WTC11 (cell line): Measurements from ENCODE around the gene OCA2. TPM values are rescaled to one million over a fixed set of nuclear protein-coding genes. Genes with fewer than 3 reads are reported as not detected.

Experiments
- ATAC-seq: fragments of 200-7000 bp; cut with Tn5 transposase; 2 replicates; pipeline ENCODE4 v1.10.0; 2021; ENCODE audit warnings: mild to moderate bottlenecking, moderate library complexity
- CTCF ChIA-PET: fragments of 300-600 bp; sonication (Branson Sonifier 250); formaldehyde crosslinking; loops from one replicate; lab custom pipeline; 2021; ENCODE audit warnings: antibody characterized with exemption; lab: Charles Lee
- POLR2A ChIA-PET: fragments of 350-600 bp; sonication (Branson Sonifier 250); formaldehyde crosslinking; loops from one replicate; lab custom pipeline; 2021; ENCODE audit warnings: antibody characterized with exemption; lab: Charles Lee
- DNase-seq: peaks from one replicate; pipeline ENCODE4 v3.0.0; 2021; ENCODE audit warnings: low spot score
- H3K27ac Mint-ChIP-seq: 2 replicates; pipeline ENCODE4 v1.8.0; 2021; ENCODE audit warnings: mixed read lengths
- H3K27me3 Mint-ChIP-seq: 2 replicates; pipeline ENCODE4 v1.8.0; 2021; ENCODE audit warnings: low read depth, mild to moderate bottlenecking, moderate library complexity, mixed read lengths
- H3K36me3 Mint-ChIP-seq: 2 replicates; pipeline ENCODE4 v1.8.0; 2021; ENCODE audit warnings: mixed read lengths
- H3K4me1 Mint-ChIP-seq: 2 replicates; pipeline ENCODE4 v1.8.0; 2022; ENCODE audit warnings: mixed read lengths
- H3K4me3 Mint-ChIP-seq: 2 replicates; pipeline ENCODE4 v1.8.0; 2021; ENCODE audit warnings: mild to moderate bottlenecking, moderate library complexity, mixed read lengths
- H3K9me3 Mint-ChIP-seq: 2 replicates; pipeline ENCODE4 v1.8.0; 2021; ENCODE audit warnings: mixed read lengths
- ESRRA ChIP-seq: sonication (generic); formaldehyde crosslinking; IDR thresholded peaks from 2 replicates; pipeline ENCODE4 v1.8.1; 2022; ENCODE audit warnings: mild to moderate bottlenecking, missing genetic modification reagents, borderline replicate concordance
- GABPB1 ChIP-seq: sonication (generic); formaldehyde crosslinking; IDR thresholded peaks from 2 replicates; pipeline ENCODE4 v1.8.1; 2023; ENCODE audit warnings: mild to moderate bottlenecking, missing genetic modification reagents
- NFYB ChIP-seq: sonication (generic); formaldehyde crosslinking; conservative IDR thresholded peaks from 2 replicates; pipeline ENCODE4 v1.8.0; 2022; ENCODE audit warnings: low read depth, missing genetic modification reagents
- NR2C2 ChIP-seq: sonication (generic); formaldehyde crosslinking; IDR thresholded peaks from 2 replicates; pipeline ENCODE4 v1.8.0; 2022; ENCODE audit warnings: mild to moderate bottlenecking, missing genetic modification reagents
- SMAD3 ChIP-seq: sonication (generic); formaldehyde crosslinking; IDR thresholded peaks from 2 replicates; pipeline ENCODE4 v1.8.0; 2022; ENCODE audit warnings: missing genetic modification reagents, mild to moderate bottlenecking, borderline replicate concordance
- SOX15 ChIP-seq: fragments of 250-450 bp; sonication (Bioruptor Pico); IDR thresholded peaks from 2 replicates; pipeline ENCODE4 v1.9.0; 2021; ENCODE audit warnings: mild to moderate bottlenecking
- SP1 ChIP-seq: sonication (generic); formaldehyde crosslinking; conservative IDR thresholded peaks from 2 replicates; pipeline ENCODE4 v1.8.1; 2022; ENCODE audit warnings: missing genetic modification reagents
- ZNF219 ChIP-seq: sonication (generic); formaldehyde crosslinking; IDR thresholded peaks from 2 replicates; pipeline ENCODE4 v1.8.0; 2023; ENCODE audit warnings: missing genetic modification reagents, mild to moderate bottlenecking, borderline replicate concordance
- ZNF232 ChIP-seq: sonication (generic); formaldehyde crosslinking; IDR thresholded peaks from 2 replicates; pipeline ENCODE4 v1.8.0; 2022; ENCODE audit warnings: mild to moderate bottlenecking, missing genetic modification reagents
- ZNF317 ChIP-seq: sonication (generic); formaldehyde crosslinking; IDR thresholded peaks from 2 replicates; pipeline ENCODE4 v1.8.1; 2023; ENCODE audit warnings: low read depth, mild to moderate bottlenecking, moderate library complexity, missing genetic modification reagents, borderline replicate concordance
- total RNA-seq: library from RNA; stranded (reverse); gene quantifications from 3 replicates; pipeline ENCODE4 v1.2.3, GENCODE V29; 2021
- TF ChIP-seq, protein P1 (sequence below): fragments of 250-450 bp; sonication (Bioruptor Pico); IDR thresholded peaks from 2 replicates; pipeline ENCODE4 v2.1.2; 2022; ENCODE audit warnings: mild to moderate bottlenecking, moderate library complexity
- TF ChIP-seq, protein P2 (sequence below): sonication (generic); formaldehyde crosslinking; IDR thresholded peaks from 2 replicates; pipeline ENCODE4 v1.8.1; 2023; ENCODE audit warnings: mild to moderate bottlenecking, missing genetic modification reagents, moderate library complexity
- TF ChIP-seq, protein P3 (sequence below): sonication (generic); formaldehyde crosslinking; IDR thresholded peaks from 2 replicates; pipeline ENCODE4 v1.8.0; 2023; ENCODE audit warnings: mild to moderate bottlenecking, missing genetic modification reagents
- TF ChIP-seq, protein P4 (sequence below): sonication (generic); formaldehyde crosslinking; IDR thresholded peaks from 2 replicates; pipeline ENCODE4 v1.8.0; 2022; ENCODE audit warnings: mild to moderate bottlenecking, missing genetic modification reagents
- TF ChIP-seq, protein P5 (sequence below): sonication (generic); formaldehyde crosslinking; IDR thresholded peaks from 2 replicates; pipeline ENCODE4 v1.8.1; 2022; ENCODE audit warnings: low read depth, mild to moderate bottlenecking, moderate library complexity, missing genetic modification reagents, borderline replicate concordance

The OCA2 gene
- total RNA-seq, 1 experiment from 2014 or later = 0.39 TPM

DNA sequence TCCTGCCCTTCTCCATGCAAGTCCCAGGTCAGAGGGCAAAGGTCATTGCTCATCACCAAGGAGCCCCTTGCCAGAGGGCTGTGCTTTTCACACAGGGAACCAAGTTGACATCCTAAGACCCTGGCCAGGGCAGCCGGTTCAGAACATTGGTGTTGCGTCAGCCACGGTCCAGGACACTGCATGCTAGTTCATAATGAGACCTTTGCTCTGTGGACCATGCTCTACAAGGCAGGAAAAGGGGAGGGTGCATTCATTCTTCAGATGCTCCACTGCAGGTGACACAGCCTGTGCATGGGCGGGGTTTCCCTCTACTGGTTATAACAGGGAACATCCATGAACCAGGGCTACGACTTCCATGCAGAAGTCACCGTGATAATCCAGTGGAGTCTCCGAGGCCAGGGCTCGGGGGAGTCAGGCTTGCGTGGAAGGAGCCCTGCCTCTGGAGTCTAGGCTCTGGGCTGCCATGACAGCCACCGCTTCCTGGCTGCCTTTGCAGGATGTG, 81.6 kb downstream of the OCA2 start:
- POLR2A ChIA-PET = no interaction called here
- DNase-seq = peak; percentile 31
- H3K9me3 Mint-ChIP-seq = no peaks in the 10 kb centered on the region
- H3K4me1 Mint-ChIP-seq = peaks cover 25% of the 10 kb centered on the region
- H3K36me3 Mint-ChIP-seq = no peaks in the 10 kb centered on the region
- H3K27ac Mint-ChIP-seq = no peak overlapping the region
- peak; percentile 19 for ATAC-seq
- no peak overlapping the region for H3K4me3 Mint-ChIP-seq
- CTCF ChIA-PET = interaction anchor here (1.2 kb wide), 1 partner anchor 958 kb away, joined by 3 read pairs; no protein-coding TSS in a partner anchor
- TF ChIP-seq, protein P1, sequence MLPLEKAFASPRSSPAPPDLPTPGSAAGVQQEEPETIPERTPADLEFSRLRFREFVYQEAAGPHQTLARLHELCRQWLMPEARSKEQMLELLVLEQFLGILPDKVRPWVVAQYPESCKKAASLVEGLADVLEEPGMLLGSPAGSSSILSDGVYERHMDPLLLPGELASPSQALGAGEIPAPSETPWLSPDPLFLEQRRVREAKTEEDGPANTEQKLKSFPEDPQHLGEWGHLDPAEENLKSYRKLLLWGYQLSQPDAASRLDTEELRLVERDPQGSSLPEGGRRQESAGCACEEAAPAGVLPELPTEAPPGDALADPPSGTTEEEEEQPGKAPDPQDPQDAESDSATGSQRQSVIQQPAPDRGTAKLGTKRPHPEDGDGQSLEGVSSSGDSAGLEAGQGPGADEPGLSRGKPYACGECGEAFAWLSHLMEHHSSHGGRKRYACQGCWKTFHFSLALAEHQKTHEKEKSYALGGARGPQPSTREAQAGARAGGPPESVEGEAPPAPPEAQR (CRISPR knock-in tag) = no peak
- TF ChIP-seq GABPB1 (CRISPR knock-in tag) = peak; percentile 98
- peaks cover 5% of the 10 kb centered on the region for H3K27me3 Mint-ChIP-seq

DNA sequence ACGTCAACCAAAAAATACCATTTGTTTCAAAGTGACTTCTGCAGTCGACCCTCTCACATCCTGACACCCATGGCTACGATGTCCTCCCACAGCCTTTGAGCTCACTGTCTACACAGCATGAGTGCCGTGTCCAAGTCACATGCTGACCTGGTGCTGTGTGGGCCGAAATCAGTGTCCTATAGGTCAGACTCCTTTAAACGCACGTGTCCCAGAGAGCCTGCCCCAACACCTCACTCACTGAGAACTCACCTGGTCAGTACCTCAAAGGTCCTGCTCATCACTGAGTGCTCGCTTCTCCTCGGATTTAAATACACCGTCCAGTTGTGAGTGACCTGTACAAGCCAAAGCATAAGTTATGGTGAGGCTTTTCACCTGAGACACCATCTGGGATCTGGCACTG, 83.3 kb downstream of the OCA2 start:
- H3K9me3 Mint-ChIP-seq = no peaks in the 10 kb centered on the region
- no peaks in the 10 kb centered on the region for H3K36me3 Mint-ChIP-seq
- H3K4me1 Mint-ChIP-seq = peaks cover 21% of the 10 kb centered on the region
- H3K27me3 Mint-ChIP-seq = peaks cover 5% of the 10 kb centered on the region
- ATAC-seq (no peak), DNase-seq (no peak)
- POLR2A ChIA-PET = no interaction called here
- H3K4me3 Mint-ChIP-seq = no peak overlapping the region
- CTCF ChIA-PET = no interaction called here
- no peak for TF ChIP-seq SOX15 (CRISPR knock-in tag)
- H3K27ac Mint-ChIP-seq = no peak overlapping the region

DNA sequence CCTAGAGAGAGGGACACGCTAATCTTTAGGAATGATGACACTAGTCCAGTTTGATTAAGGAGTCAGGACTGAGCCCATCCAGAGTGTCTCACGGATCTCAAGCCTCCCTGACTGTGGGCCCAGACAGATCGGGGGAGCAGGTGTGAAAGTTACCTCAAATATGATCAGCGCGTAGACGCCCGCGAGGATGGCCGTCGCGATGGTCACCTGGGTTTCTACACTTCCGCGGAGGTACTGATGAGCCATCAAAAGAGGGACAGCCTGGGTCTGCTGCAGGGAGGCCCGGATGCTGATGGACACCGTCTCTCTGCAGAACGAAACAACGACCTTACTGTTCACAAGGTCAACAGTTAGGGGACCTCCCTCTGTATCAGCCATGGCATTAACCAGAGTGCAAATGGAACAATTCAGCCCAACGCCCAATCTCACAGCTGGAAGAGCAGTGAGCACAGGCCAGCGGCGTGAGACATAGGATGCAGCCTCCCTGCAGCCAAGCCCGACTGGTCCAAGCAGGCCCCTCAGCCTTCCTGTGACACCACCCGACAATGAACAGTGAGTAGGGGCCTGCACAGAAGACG, 84.4 kb downstream of the OCA2 start:
- DNase-seq = no peak
- TF ChIP-seq ESRRA = no peak
- TF ChIP-seq, protein P2, sequence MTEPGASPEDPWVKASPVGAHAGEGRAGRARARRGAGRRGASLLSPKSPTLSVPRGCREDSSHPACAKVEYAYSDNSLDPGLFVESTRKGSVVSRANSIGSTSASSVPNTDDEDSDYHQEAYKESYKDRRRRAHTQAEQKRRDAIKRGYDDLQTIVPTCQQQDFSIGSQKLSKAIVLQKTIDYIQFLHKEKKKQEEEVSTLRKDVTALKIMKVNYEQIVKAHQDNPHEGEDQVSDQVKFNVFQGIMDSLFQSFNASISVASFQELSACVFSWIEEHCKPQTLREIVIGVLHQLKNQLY (CRISPR knock-in tag) = no peak
- TF ChIP-seq NR2C2 = no peak
- TF ChIP-seq, protein P3, sequence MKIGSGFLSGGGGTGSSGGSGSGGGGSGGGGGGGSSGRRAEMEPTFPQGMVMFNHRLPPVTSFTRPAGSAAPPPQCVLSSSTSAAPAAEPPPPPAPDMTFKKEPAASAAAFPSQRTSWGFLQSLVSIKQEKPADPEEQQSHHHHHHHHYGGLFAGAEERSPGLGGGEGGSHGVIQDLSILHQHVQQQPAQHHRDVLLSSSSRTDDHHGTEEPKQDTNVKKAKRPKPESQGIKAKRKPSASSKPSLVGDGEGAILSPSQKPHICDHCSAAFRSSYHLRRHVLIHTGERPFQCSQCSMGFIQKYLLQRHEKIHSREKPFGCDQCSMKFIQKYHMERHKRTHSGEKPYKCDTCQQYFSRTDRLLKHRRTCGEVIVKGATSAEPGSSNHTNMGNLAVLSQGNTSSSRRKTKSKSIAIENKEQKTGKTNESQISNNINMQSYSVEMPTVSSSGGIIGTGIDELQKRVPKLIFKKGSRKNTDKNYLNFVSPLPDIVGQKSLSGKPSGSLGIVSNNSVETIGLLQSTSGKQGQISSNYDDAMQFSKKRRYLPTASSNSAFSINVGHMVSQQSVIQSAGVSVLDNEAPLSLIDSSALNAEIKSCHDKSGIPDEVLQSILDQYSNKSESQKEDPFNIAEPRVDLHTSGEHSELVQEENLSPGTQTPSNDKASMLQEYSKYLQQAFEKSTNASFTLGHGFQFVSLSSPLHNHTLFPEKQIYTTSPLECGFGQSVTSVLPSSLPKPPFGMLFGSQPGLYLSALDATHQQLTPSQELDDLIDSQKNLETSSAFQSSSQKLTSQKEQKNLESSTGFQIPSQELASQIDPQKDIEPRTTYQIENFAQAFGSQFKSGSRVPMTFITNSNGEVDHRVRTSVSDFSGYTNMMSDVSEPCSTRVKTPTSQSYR (CRISPR knock-in tag) = no peak
- TF ChIP-seq SMAD3 (CRISPR knock-in tag) = no peak
- no peak for TF ChIP-seq SP1 (CRISPR knock-in tag)
- no peak for TF ChIP-seq NFYB
- TF ChIP-seq, protein P4, sequence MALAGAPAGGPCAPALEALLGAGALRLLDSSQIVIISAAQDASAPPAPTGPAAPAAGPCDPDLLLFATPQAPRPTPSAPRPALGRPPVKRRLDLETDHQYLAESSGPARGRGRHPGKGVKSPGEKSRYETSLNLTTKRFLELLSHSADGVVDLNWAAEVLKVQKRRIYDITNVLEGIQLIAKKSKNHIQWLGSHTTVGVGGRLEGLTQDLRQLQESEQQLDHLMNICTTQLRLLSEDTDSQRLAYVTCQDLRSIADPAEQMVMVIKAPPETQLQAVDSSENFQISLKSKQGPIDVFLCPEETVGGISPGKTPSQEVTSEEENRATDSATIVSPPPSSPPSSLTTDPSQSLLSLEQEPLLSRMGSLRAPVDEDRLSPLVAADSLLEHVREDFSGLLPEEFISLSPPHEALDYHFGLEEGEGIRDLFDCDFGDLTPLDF (CRISPR knock-in tag) = no peak
- no peak for TF ChIP-seq ZNF232
- TF ChIP-seq ZNF219 (CRISPR knock-in tag) = no peak
- TF ChIP-seq, protein P5, sequence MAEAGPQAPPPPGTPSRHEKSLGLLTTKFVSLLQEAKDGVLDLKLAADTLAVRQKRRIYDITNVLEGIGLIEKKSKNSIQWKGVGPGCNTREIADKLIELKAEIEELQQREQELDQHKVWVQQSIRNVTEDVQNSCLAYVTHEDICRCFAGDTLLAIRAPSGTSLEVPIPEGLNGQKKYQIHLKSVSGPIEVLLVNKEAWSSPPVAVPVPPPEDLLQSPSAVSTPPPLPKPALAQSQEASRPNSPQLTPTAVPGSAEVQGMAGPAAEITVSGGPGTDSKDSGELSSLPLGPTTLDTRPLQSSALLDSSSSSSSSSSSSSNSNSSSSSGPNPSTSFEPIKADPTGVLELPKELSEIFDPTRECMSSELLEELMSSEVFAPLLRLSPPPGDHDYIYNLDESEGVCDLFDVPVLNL (CRISPR knock-in tag) = no peak
- no peak for TF ChIP-seq ZNF317 (CRISPR knock-in tag)
- TF ChIP-seq, all 79 proteins: peak for 0
- H3K36me3 Mint-ChIP-seq = no peaks in the 10 kb centered on the region
- peaks cover 5% of the 10 kb centered on the region; the same call in 1 of the 2 replicates for H3K27me3 Mint-ChIP-seq
- H3K4me3 Mint-ChIP-seq = no peak overlapping the region
- peaks cover 14% of the 10 kb centered on the region for H3K4me1 Mint-ChIP-seq
- POLR2A ChIA-PET = no interaction called here
- no peak overlapping the region for H3K27ac Mint-ChIP-seq
- no peak for ATAC-seq
- H3K9me3 Mint-ChIP-seq = peaks cover 10% of the 10 kb centered on the region
- CTCF ChIA-PET = no interaction called here
